Ascending aorta (tissue), 2 donors: ENCODE measurements around the gene UBE2R2. TPM values are rescaled to one million over a fixed set of nuclear protein-coding genes. Genes with fewer than 3 reads are reported as not detected.
"Not testable (repeated sequence)": the region's sequence is repeated elsewhere in the genome, so short reads cannot be mapped to it uniquely, and the experiment has no call there.

ENCODE experiments used
- DNase-seq, 2 donors: peaks; one replicate each; pipeline ENCODE4 v3.0.0-alpha.2; 2019; ENCODE audit warnings: low spot score in 2 of 2
- H3K27ac ChIP-seq, 2 donors: fragments of 200-600 bp; sonication (generic); one replicate each; pipeline ENCODE4 v1.5.1; 2016 to 2017; ENCODE audit warnings: mild to moderate bottlenecking in 1 of 2
- H3K27me3 ChIP-seq: fragments of 200-600 bp; sonication (generic); one replicate; pipeline ENCODE4 v1.5.1; 2017
- H3K36me3 ChIP-seq, 2 donors: fragments of 200-600 bp; sonication (generic); one replicate each; pipeline ENCODE4 v1.5.1; 2016
- H3K4me1 ChIP-seq, 2 donors: fragments of 200-600 bp; sonication (generic); one replicate each; pipeline ENCODE4 v1.5.1; 2016 to 2017; ENCODE audit warnings: mild to moderate bottlenecking in 1 of 2
- H3K4me3 ChIP-seq, 2 donors: fragments of 200-600 bp; sonication (generic); one replicate each; pipeline ENCODE4 v1.5.1; 2016 to 2017; ENCODE audit warnings: mild to moderate bottlenecking in 1 of 2
- H3K9me3 ChIP-seq, 2 donors: fragments of 200-600 bp; sonication (generic); one replicate each; pipeline ENCODE4 v1.5.1; 2016
- CTCF ChIP-seq, 3 experiments: fragments of 200-600 bp in 2 of 3; fragments of 450-650 bp in 1 of 3; sonication (generic) in 2 of 3; IDR thresholded peaks; one replicate each; pipeline ENCODE4 v1.5.1; 2016 to 2019; ENCODE audit warnings: antibody characterized with exemption in 3 of 3, mild to moderate bottlenecking in 1 of 3, moderate library complexity in 1 of 3
- intact Hi-C: fragments of 100-400 bp; cut with DNase I; formaldehyde crosslinking; loops from one replicate; pipeline ENCODE4 v1.15.1; 2023
- total RNA-seq: library from RNA; depleted of rRNA; stranded (reverse); fragments of >200 nt; gene quantifications from one replicate; pipeline ENCODE4 v1.1.0, GENCODE V29; 2016

UBE2R2 gene
- total RNA-seq, 1 donor from 2014 or later = 7.2 TPM

GRCh38 chr9:33837138-33837537 is 20.2 kb downstream of the UBE2R2 start:
- intact Hi-C loops = no loop called here
- Histone ChIP-seq H3K27ac (peak overlapping the region in 1 of 2 donors; percentile 3), H3K36me3 (no peaks in the 10 kb centered on the region), H3K4me3 (no peak overlapping the region), H3K4me1 (peaks cover 0 to 21% of the 10 kb centered on the region in 2 donors), H3K9me3 (no peaks in the 10 kb centered on the region), H3K27me3 (no peaks in the 10 kb centered on the region)
- no peak for DNase-seq
- no peak for TF ChIP-seq CTCF (IDR thresholded peaks at IDR 0.05)

- H3K27ac ChIP-seq = no peak overlapping the region
- DNase-seq = no peak
- H3K9me3 ChIP-seq = no peaks in the 10 kb centered on the region
- intact Hi-C loops = no loop called here
- no peak overlapping the region for H3K4me3 ChIP-seq
- H3K27me3 ChIP-seq = no peaks in the 10 kb centered on the region
- no peak for TF ChIP-seq CTCF (IDR thresholded peaks at IDR 0.05)
- no peaks in the 10 kb centered on the region for H3K36me3 ChIP-seq
- H3K4me1 ChIP-seq = peaks cover 0 to 24% of the 10 kb centered on the region in 2 donors
Measured at GRCh38 chr9:33840381-33840780, 23.4 kb downstream of the UBE2R2 start.

- Histone ChIP-seq H3K27me3 (no peaks in the 10 kb centered on the region), H3K4me1 (peaks cover 0 to 13% of the 10 kb centered on the region in 2 donors), H3K27ac (no peak overlapping the region), H3K36me3 (no peaks in the 10 kb centered on the region), H3K9me3 (no peaks in the 10 kb centered on the region), H3K4me3 (no peak overlapping the region)
- no peak for DNase-seq
- no peak for TF ChIP-seq CTCF (IDR thresholded peaks at IDR 0.05)
- intact Hi-C loops = no loop called here
Measured at GRCh38 chr9:33843312-33843961, 26.5 kb downstream of the UBE2R2 start.

- Histone ChIP-seq H3K27me3 (no peaks in the 10 kb centered on the region), H3K4me3 (no peak overlapping the region), H3K4me1 (peaks cover 0 to 9% of the 10 kb centered on the region in 2 donors), H3K9me3 (no peaks in the 10 kb centered on the region), H3K36me3 (no peaks in the 10 kb centered on the region), H3K27ac (no peak overlapping the region)
- intact Hi-C loops = no loop called here
- no peak for TF ChIP-seq CTCF (IDR thresholded peaks at IDR 0.05)
- no peak for DNase-seq
Measured at GRCh38 chr9:33846231-33846630, 29.3 kb downstream of the UBE2R2 start.

GRCh38 chr9:33847894-33848205 is 30.9 kb downstream of the UBE2R2 start:
- not testable (repeated sequence) for H3K27ac ChIP-seq

GRCh38 chr9:33850267-33850629 is 33.3 kb downstream of the UBE2R2 start:
- DNase-seq = no peak
- peaks cover 5 to 20% of the 10 kb centered on the region in 2 donors for H3K4me1 ChIP-seq
- peak overlapping the region in 1 of 2 donors; percentile 17 for H3K27ac ChIP-seq
- H3K36me3 ChIP-seq = no peaks in the 10 kb centered on the region
- intact Hi-C loops = loop anchor here (10.0 kb wide), 1 partner anchor 225 kb away; no protein-coding TSS in a partner anchor
- TF ChIP-seq CTCF (IDR thresholded peaks at IDR 0.05) = no peak
- H3K4me3 ChIP-seq = no peak overlapping the region
- H3K27me3 ChIP-seq = no peaks in the 10 kb centered on the region
- H3K9me3 ChIP-seq = no peaks in the 10 kb centered on the region

More at GRCh38 chr9:33847894-33848205, 30.9 kb downstream of the UBE2R2 start:
- H3K9me3 ChIP-seq, H3K4me3 ChIP-seq, intact Hi-C loops, DNase-seq, H3K27me3 ChIP-seq, H3K36me3 ChIP-seq: not testable (repeated sequence)
- H3K4me1 ChIP-seq = peaks cover 5 to 20% of the 10 kb centered on the region in 2 donors
